ENCODE results near the gene TMC1. TPM values are rescaled to one million over a fixed set of nuclear protein-coding genes. Genes with fewer than 3 reads are reported as not detected.
"Not testable (repeated sequence)": the region's sequence is repeated elsewhere in the genome, so short reads cannot be mapped to it uniquely, and the experiment has no call there.

TMC1 gene
- total RNA-seq, 2 experiments from 2014 or later: not detected

DNA sequence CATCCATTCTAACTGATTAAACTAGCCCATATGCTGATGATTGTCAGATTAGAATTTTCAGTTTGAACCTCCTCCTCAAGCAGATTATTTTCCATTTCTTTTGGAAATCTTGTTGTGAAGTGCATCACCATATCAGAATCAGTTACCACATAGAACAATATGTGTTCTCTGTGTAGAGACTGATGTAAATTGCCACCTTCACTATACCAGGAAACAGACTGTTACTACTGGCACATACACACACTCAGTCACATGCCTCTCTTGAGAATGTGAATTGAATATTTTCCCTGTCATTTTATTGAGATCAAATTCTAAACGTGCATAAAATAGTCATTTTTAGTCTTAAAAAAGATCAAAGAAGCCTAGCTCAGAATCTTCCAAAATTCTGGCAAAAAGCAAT is 270.0 kb downstream of the TMC1 start:
- POLR2A ChIA-PET: no interaction called here

DNA sequence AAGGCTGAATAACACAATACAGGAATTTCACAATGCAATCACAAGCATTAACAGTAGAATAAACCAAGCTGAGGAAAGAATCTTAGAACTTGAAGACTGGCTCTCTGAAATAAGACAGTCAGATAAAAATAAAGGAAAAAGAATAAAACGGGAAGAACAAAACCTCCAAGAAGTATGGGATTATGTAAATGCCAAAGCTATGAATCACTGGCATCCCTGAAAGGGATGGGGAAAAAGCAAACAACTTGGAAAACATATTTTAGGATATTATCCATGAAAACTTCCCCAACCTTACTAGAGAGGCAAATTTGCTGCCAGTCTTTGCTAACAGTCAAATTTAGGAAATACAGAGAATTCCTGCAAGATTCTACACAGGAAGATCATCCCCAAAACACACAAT is 273.5 kb downstream of the TMC1 start:
- Mint-ChIP-seq H3K27me3 (peaks cover 4% of the 10 kb centered on the region), H3K36me3 (no peaks in the 10 kb centered on the region), H3K27ac (no peak overlapping the region), H3K9me3 (peaks cover 14% of the 10 kb centered on the region), H3K4me1 (ENCODE audit: low read depth) (no peaks in the 10 kb centered on the region), H3K4me3 (no peak overlapping the region)
- no peak for DNase-seq
- ChIA-PET CTCF (no interaction called here), POLR2A (no interaction called here)
- intact Hi-C loops (cut with micrococcal nuclease): no loop called here

More for the DNA sequence above, 270.0 kb downstream of the TMC1 start:
- peaks cover 2% of the 10 kb centered on the region for H3K27me3 Mint-ChIP-seq
- H3K27ac Mint-ChIP-seq: no peak overlapping the region
- peaks cover 14% of the 10 kb centered on the region for H3K9me3 Mint-ChIP-seq
- H3K4me3 Mint-ChIP-seq: no peak overlapping the region
- H3K36me3 Mint-ChIP-seq: no peaks in the 10 kb centered on the region
- no peaks in the 10 kb centered on the region for H3K4me1 Mint-ChIP-seq (ENCODE audit: low read depth)
- CTCF ChIA-PET: no interaction called here
- intact Hi-C loops (cut with micrococcal nuclease): no loop called here
- DNase-seq: no peak

DNA sequence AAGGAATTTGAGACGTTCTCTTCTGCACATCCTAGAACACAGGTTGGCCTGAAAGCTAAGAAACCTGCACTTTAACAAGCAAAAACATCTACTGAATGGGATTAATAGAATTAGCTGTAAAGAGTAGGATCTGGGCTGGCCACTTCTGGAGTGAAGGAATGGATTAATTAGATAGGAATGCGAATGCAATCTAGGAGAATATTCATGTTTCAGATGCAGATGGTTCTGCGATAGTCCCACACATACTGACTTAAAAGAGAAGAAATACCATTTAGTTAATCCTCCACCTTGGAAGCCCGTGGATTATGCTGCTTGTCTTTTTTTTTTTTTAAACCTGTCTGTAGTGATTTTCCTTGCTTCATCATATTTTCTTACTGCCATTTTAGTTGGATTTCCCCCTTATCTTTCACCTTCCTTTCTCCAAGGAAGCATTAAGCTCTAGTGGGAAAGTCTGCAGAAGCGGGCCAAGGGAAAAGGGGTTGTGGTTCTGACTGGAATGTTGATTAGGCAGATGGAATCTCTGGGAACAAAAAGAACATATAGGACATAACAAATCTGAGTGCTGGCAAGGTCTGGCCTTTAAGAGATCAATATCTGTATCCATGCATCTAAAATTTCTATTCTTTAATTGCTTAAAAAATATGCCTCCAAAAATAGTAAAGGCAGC is 279.1 kb downstream of the TMC1 start:
- Mint-ChIP-seq H3K27me3 (peaks cover 4% of the 10 kb centered on the region), H3K36me3 (no peaks in the 10 kb centered on the region), H3K9me3 (peaks cover 10% of the 10 kb centered on the region), H3K27ac (no peak overlapping the region), H3K4me3 (no peak overlapping the region), H3K4me1 (ENCODE audit: low read depth) (no peaks in the 10 kb centered on the region)
- DNase-seq: no peak
- CTCF ChIA-PET: interaction anchor here (0.6 kb wide), 1 partner anchor 533 kb away, joined by 3 read pairs; no protein-coding TSS in a partner anchor
- POLR2A ChIA-PET: no interaction called here
- intact Hi-C loops (cut with micrococcal nuclease): no loop called here

DNA sequence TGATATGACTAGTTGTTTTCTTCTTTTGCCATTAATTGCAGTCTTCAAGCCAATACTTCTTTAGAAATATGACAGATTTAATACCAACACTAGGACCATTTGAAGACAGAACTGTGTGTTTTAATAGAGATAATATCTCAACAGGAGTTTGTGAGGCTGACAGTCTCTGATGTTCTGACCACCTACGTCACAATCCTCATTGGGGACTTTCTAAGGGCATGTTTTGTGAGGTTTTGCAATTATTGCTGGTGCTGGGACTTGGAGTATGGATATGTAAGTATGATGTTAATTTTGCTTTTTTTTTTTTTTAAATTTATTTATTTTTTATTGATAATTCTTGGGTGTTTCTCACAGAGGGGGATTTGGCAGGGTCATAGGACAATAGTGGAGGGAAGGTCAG is 283.8 kb downstream of the TMC1 start:
- ChIA-PET POLR2A (no interaction called here), CTCF (no interaction called here)
- no peaks in the 10 kb centered on the region for H3K36me3 Mint-ChIP-seq
- no peak overlapping the region for H3K27ac Mint-ChIP-seq
- H3K27me3 Mint-ChIP-seq: no peaks in the 10 kb centered on the region
- H3K9me3 Mint-ChIP-seq: no peaks in the 10 kb centered on the region
- DNase-seq: no peak
- intact Hi-C loops (cut with micrococcal nuclease): no loop called here
- H3K4me1 Mint-ChIP-seq (ENCODE audit: low read depth): no peaks in the 10 kb centered on the region
- no peak overlapping the region for H3K4me3 Mint-ChIP-seq

DNA sequence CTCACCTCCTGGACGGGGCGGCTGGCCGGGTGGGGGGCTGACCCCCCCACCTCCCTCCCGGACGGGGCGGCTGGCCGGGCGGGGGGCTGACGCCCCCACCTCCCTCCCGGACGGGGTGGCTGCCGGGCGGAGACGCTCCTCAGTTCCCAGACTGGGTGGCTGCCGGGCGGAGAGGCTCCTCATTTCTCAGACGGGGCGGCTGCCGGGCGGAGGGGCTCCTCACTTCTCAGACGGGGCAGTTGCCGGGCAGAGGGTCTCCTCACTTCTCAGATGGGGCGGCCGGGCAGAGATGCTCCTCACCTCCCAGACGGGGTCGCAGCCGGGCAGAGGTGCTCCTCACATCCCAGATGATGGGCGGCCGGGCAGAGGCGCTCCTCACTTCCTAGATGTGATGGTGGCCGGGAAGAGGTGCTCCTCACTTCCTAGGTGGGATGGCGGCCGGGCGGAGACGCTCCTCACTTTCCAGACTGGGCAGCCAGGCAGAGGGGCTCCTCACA is 285.0 kb downstream of the TMC1 start:
- H3K4me3 Mint-ChIP-seq; POLR2A ChIA-PET; H3K9me3 Mint-ChIP-seq; DNase-seq; H3K4me1 Mint-ChIP-seq (ENCODE audit: low read depth); H3K36me3 Mint-ChIP-seq; intact Hi-C loops (cut with micrococcal nuclease); H3K27me3 Mint-ChIP-seq; H3K27ac Mint-ChIP-seq; CTCF ChIA-PET: not testable (repeated sequence)

DNA sequence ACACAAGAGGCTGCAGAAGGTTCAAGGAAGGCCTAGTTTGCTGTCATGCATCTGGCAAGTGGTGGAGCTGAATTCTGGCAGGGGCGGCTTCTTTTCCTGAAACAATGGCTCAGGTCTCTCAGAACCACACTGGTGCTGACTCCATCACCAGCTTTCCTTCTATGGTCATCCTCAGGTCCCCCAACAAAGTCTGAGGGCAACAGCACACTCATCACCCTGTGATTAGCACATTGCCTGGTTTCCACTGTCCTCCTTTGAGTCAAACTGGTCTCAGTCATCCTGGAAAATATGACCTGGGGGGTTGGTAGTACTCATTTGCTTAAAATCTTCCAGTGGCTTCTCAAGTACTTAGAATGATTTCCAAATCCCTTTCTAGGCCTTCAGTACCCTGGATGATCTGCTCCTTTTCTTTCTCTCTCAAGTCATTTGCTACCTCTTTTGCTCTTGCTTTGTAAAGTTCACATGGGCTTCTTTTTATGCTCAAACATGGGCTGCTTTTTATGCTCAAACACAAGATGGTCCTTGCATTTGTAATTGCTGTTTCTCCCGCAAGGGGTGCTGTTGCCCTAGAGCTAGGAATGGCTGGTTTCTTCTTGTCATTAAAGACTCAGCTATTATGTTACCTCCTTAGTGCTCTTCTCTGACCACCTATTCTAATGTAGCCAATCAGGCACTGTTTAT is 286.5 kb downstream of the TMC1 start:
- Mint-ChIP-seq H3K4me1 (ENCODE audit: low read depth) (no peaks in the 10 kb centered on the region), H3K36me3 (no peaks in the 10 kb centered on the region), H3K9me3 (no peaks in the 10 kb centered on the region), H3K27me3 (no peaks in the 10 kb centered on the region), H3K27ac (no peak overlapping the region), H3K4me3 (no peak overlapping the region)
- DNase-seq: no peak
- intact Hi-C loops (cut with micrococcal nuclease): no loop called here
- CTCF ChIA-PET: interaction anchor here (1.3 to 1.8 kb wide), 2 partner anchors 9 to 529 kb away, joined by 4 to 5 read pairs; no protein-coding TSS in a partner anchor
- POLR2A ChIA-PET: no interaction called here

DNA sequence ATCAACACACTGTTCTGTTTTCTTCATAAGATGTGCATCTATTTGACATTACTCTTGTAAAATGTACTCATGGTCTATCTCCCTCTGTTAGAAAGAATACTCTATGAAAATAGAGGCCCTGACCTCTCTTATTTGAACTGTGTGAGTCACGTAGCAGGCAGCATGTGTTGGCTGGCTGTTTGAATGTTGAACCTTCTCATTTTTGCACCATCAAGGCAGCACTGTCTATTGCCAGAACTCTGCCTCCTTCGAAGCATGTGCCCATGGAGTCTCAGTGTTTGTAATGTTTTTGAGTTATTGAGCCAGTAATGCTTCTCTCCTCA is 287.0 kb downstream of the TMC1 start:
- ChIA-PET CTCF (interaction anchor here (1.3 to 1.8 kb wide), 2 partner anchors 10 to 529 kb away, joined by 4 to 5 read pairs; no protein-coding TSS in a partner anchor), POLR2A (no interaction called here)
- H3K9me3 Mint-ChIP-seq: no peaks in the 10 kb centered on the region
- H3K27me3 Mint-ChIP-seq: no peaks in the 10 kb centered on the region
- H3K4me1 Mint-ChIP-seq (ENCODE audit: low read depth): no peaks in the 10 kb centered on the region
- H3K4me3 Mint-ChIP-seq: no peak overlapping the region
- no peak overlapping the region for H3K27ac Mint-ChIP-seq
- H3K36me3 Mint-ChIP-seq: no peaks in the 10 kb centered on the region
- intact Hi-C loops (cut with micrococcal nuclease): no loop called here
- no peak for DNase-seq

DNA sequence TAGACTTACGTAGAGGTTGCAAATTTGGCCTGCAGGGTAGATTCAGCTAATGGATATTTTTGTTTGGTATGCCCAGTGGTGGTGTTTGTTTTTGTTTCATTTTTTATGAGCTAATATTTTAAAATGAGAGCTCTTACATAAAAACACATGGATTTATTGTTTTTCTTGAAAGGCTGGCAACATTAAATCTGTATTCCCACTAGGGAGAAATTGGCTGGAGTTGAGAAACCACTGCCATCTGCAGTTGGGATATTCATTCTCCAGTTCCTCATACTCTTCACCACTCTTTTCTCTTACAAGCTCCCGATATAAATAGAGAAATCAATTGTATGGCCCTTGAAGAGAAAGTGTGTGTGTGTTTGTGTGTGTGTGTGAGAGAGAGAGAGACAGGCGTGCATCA is 288.2 kb downstream of the TMC1 start:
- CTCF ChIA-PET: no interaction called here
- Mint-ChIP-seq H3K4me1 (ENCODE audit: low read depth) (no peaks in the 10 kb centered on the region), H3K27me3 (peaks cover 2% of the 10 kb centered on the region), H3K27ac (no peak overlapping the region), H3K36me3 (no peaks in the 10 kb centered on the region), H3K9me3 (no peaks in the 10 kb centered on the region), H3K4me3 (no peak overlapping the region)
- DNase-seq: no peak
- POLR2A ChIA-PET: no interaction called here
- intact Hi-C loops (cut with micrococcal nuclease): no loop called here

DNA sequence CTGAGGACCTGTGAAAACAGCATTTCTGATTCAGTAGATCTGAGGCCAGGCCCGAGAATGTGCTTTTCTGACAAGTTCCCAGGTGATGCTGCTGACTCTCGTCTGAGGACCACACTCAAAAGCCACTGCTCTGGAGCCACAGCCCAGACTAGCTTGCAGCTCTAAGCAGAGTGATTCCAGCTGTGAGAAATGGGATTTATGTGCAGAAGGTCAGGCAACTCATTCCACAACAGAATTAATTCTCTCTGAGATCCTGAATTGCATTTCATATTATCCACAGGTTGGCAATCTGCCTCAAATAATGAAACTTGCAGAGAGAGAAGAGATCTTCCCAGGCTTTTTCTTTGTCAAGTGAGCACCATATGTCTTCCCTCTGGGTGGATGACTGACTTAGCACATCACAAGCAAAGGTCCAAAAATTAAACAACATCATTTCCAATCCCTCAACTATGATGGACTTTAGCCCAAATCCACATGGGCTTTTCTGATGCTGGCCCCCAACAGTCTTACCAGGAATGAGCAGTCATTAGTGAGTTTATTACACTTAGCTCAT is 291.2 kb downstream of the TMC1 start:
- intact Hi-C loops (cut with micrococcal nuclease): loop anchor here (10.0 kb wide), 1 partner anchor 178 kb away; no protein-coding TSS in a partner anchor
- no peak overlapping the region for H3K27ac Mint-ChIP-seq
- ChIA-PET POLR2A (no interaction called here), CTCF (interaction anchor here (1.5 kb wide), 2 partner anchors 210 to 531 kb away, joined by 4 read pairs; no protein-coding TSS in a partner anchor)
- no peak overlapping the region for H3K4me3 Mint-ChIP-seq
- peaks cover 2% of the 10 kb centered on the region for H3K27me3 Mint-ChIP-seq
- DNase-seq: no peak
- no peaks in the 10 kb centered on the region for H3K9me3 Mint-ChIP-seq
- H3K4me1 Mint-ChIP-seq (ENCODE audit: low read depth): no peaks in the 10 kb centered on the region
- H3K36me3 Mint-ChIP-seq: no peaks in the 10 kb centered on the region

DNA sequence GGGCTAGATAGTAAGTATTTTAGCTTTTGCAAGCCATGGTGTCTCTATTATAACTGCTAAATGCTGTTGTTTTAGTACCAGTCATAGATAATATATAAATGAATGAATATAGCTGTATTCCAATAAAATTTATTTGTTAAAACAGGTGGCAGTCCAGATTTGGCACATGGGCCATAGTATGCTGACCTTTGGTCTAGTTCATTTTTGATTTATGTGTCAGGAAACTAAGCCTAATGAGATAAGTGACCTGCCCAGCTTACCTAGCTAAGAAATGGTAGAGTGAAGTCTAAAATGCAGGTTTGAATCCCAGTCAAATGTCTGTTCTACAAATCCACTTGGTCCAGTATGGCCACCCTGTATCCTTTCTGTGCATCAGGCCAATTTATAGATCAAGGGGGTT is 292.1 kb downstream of the TMC1 start:
- no peaks in the 10 kb centered on the region for H3K36me3 Mint-ChIP-seq
- no peak overlapping the region for H3K27ac Mint-ChIP-seq
- intact Hi-C loops (cut with micrococcal nuclease): loop anchor here (10.0 kb wide), 1 partner anchor 179 kb away; no protein-coding TSS in a partner anchor
- peaks cover 5% of the 10 kb centered on the region for H3K27me3 Mint-ChIP-seq
- H3K9me3 Mint-ChIP-seq: no peaks in the 10 kb centered on the region
- ChIA-PET POLR2A (no interaction called here), CTCF (interaction anchor here (1.2 to 1.5 kb wide), 3 partner anchors 8 to 532 kb away, joined by 4 to 6 read pairs (median 4); no protein-coding TSS in a partner anchor)
- no peaks in the 10 kb centered on the region for H3K4me1 Mint-ChIP-seq (ENCODE audit: low read depth)
- no peak for DNase-seq
- no peak overlapping the region for H3K4me3 Mint-ChIP-seq

DNA sequence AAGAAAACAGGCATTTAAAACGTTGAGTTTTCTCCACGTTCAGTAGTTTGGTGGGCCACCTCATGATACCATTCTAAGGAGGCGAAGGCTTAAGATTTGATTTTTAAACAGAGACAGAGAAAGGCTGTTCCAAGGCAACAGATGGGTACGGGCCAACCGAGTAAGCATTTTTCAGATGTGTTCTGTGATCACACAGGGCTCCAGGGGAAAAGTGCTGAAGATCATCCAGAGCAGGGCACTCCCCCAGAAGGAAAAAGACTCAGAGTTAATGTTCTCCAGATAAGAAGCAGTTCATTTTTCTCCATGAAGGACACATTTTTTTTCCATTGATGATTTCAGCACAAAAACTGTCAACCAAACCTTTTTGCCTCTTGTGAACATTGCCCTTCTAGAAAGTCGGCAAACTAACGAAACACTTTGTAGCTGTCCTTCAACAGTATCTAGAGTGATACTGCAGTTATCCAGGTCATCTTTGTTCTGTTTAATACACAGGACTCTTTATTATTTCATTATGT is 292.7 kb downstream of the TMC1 start:
- no peak overlapping the region for H3K27ac Mint-ChIP-seq
- H3K4me1 Mint-ChIP-seq (ENCODE audit: low read depth): no peaks in the 10 kb centered on the region
- H3K36me3 Mint-ChIP-seq: no peaks in the 10 kb centered on the region
- intact Hi-C loops (cut with micrococcal nuclease): loop anchor here (10.0 kb wide), 1 partner anchor 179 kb away; no protein-coding TSS in a partner anchor
- CTCF ChIA-PET: interaction anchor here (1.2 to 1.5 kb wide), 2 partner anchors 8 to 533 kb away, joined by 4 to 6 read pairs; no protein-coding TSS in a partner anchor
- peaks cover 5% of the 10 kb centered on the region for H3K27me3 Mint-ChIP-seq
- H3K4me3 Mint-ChIP-seq: no peak overlapping the region
- no peaks in the 10 kb centered on the region for H3K9me3 Mint-ChIP-seq
- POLR2A ChIA-PET: no interaction called here
- DNase-seq: no peak

DNA sequence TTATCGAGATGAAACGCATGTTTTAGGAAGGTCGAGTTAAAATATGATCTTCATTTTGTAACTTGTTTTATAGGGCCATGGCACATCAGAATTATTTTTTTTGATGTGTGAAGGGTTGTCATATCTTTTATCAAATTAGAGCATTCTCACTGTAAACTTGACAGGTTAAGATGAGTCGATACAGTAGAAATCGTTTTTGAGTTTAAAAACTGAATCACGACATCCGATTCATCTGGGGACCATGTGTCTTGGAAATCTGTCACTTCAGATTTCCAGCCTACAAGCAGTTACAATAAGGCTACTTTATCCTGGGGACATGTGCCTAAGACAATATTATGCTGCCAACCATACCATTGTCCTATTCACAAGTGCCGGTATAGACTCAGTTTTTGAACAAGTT is 295.3 kb downstream of the TMC1 start:
- no peak for DNase-seq
- intact Hi-C loops (cut with micrococcal nuclease): loop anchor here (10.0 kb wide), 1 partner anchor 182 kb away; no protein-coding TSS in a partner anchor
- peaks cover 5% of the 10 kb centered on the region for H3K27me3 Mint-ChIP-seq
- H3K4me1 Mint-ChIP-seq (ENCODE audit: low read depth): no peaks in the 10 kb centered on the region
- ChIA-PET CTCF (interaction anchor here (1.6 kb wide), 1 partner anchor 537 kb away, joined by 3 read pairs; no protein-coding TSS in a partner anchor), POLR2A (no interaction called here)
- H3K4me3 Mint-ChIP-seq: no peak overlapping the region
- H3K36me3 Mint-ChIP-seq: no peaks in the 10 kb centered on the region
- no peak overlapping the region for H3K27ac Mint-ChIP-seq
- H3K9me3 Mint-ChIP-seq: no peaks in the 10 kb centered on the region

Measured in activated CD4-positive, alpha-beta memory T cell treated with anti-CD3 and anti-CD28 coated beads for 36 hours (primary cell).